Measurements from ENCODE around the gene PDZRN3. TPM values are rescaled to one million over a fixed set of nuclear protein-coding genes. Genes with fewer than 3 reads are reported as not detected.

The PDZRN3 gene
- 72.3 TPM for total RNA-seq

DNA sequence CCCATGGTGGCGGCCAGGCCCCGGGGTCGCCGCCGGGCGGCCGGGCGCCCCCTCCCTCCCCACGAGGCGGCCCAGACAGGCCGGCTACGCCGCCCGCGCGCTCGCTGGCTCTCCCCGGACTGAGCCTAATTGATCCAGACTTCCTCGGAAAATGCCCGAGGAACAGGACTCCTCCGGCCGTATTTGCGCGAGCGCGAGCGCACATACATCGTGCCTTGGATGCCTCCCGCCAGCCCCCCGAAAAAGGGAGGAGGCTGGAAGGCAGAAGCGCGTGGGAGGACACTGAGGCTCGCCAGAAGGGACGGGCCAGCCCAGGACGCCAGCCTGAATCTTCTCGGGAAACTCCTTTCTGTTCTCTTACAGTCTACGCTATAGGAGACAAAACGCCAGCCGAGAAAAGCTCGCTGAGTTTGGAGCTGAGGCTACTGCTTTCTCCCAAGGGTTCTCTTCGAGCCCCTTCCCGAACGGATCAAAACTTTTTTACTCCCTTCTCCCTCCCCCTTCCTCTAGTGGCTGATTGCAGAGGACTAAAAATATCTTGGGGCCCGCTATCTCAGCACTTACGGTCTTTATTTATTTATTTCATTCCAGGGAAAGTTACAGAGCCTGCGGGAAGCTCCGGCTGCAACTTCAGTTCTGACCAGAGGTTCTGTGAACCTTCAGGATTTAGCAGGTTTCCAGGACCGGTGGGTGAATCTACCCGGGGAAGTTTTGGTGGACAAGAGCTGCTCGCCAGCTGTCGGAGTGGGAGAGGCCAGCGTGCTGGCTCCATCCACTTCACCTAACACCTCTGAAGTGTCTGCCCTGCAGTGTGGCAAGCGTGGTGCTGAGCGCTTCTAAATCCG is at the start of gene PDZRN3:
PDZRN3 (minus strand) TSS at position 121 of the 845 bp plus-strand sequence.

Data from camera-type eye (tissue), 1 donor.